ENCODE measurements around the gene TBCC.
A peak's percentile ranks its signal among the peaks of the same experiment; 100 is the strongest.

TBCC gene

GRCh38 chr6:42729731-42730130 lies 16.2 kb downstream of the TBCC start:
- peak; percentile 42 for ATAC-seq
- TF ChIP-seq TOX (CRISPR knock-in tag; IDR thresholded peaks at IDR 0.05; ENCODE audit: borderline replicate concordance) (no peak), CREB5 (CRISPR knock-in tag; IDR thresholded peaks at IDR 0.05; ENCODE audit: low read depth) (no peak), GLIS3 (CRISPR knock-in tag; IDR thresholded peaks at IDR 0.05) (no peak), TSHZ2 (CRISPR knock-in tag; IDR thresholded peaks at IDR 0.05) (no peak)

- TF ChIP-seq PATZ1 (CRISPR knock-in tag; IDR thresholded peaks at IDR 0.05; ENCODE audit: borderline replicate concordance) (no peak), BACH2 (CRISPR knock-in tag; IDR thresholded peaks at IDR 0.05; ENCODE audit: borderline replicate concordance) (no peak), TCF4 (CRISPR knock-in tag; IDR thresholded peaks at IDR 0.05; ENCODE audit: borderline replicate concordance) (no peak), ZNF8 (CRISPR knock-in tag; IDR thresholded peaks at IDR 0.05) (no peak), CSRNP3 (CRISPR knock-in tag; IDR thresholded peaks at IDR 0.05) (no peak), GLIS3 (CRISPR knock-in tag; IDR thresholded peaks at IDR 0.05) (no peak), PPARA (CRISPR knock-in tag; IDR thresholded peaks at IDR 0.05; ENCODE audit: borderline replicate concordance) (no peak), RARB (CRISPR knock-in tag; IDR thresholded peaks at IDR 0.05) (no peak), ISL1 (CRISPR knock-in tag; IDR thresholded peaks at IDR 0.05) (no peak), OSR1 (CRISPR knock-in tag; IDR thresholded peaks at IDR 0.05) (no peak), TSHZ2 (CRISPR knock-in tag; IDR thresholded peaks at IDR 0.05) (no peak), TOX (CRISPR knock-in tag; IDR thresholded peaks at IDR 0.05; ENCODE audit: borderline replicate concordance) (no peak), ZFP3 (CRISPR knock-in tag; IDR thresholded peaks at IDR 0.05) (no peak), SNAI2 (CRISPR knock-in tag; IDR thresholded peaks at IDR 0.05) (no peak), ESRRG (CRISPR knock-in tag; IDR thresholded peaks at IDR 0.05) (no peak), ZFP30 (CRISPR knock-in tag; IDR thresholded peaks at IDR 0.05) (no peak), ZNF70 (CRISPR knock-in tag; IDR thresholded peaks at IDR 0.05) (no peak), ZC3H10 (CRISPR knock-in tag; IDR thresholded peaks at IDR 0.05) (no peak), CSDC2 (CRISPR knock-in tag; IDR thresholded peaks at IDR 0.05) (no peak)
- no peak for ATAC-seq
These were observed 18.3 kb downstream of the TBCC start for GRCh38 chr6:42727627-42728026.

- no peak for TF ChIP-seq RARB (CRISPR knock-in tag; IDR thresholded peaks at IDR 0.05)
- ATAC-seq: no peak
These were observed 18.8 kb downstream of the TBCC start for GRCh38 chr6:42727087-42727611.
